ENCODE measurements around the gene MRPL51.

The MRPL51 gene

DNA sequence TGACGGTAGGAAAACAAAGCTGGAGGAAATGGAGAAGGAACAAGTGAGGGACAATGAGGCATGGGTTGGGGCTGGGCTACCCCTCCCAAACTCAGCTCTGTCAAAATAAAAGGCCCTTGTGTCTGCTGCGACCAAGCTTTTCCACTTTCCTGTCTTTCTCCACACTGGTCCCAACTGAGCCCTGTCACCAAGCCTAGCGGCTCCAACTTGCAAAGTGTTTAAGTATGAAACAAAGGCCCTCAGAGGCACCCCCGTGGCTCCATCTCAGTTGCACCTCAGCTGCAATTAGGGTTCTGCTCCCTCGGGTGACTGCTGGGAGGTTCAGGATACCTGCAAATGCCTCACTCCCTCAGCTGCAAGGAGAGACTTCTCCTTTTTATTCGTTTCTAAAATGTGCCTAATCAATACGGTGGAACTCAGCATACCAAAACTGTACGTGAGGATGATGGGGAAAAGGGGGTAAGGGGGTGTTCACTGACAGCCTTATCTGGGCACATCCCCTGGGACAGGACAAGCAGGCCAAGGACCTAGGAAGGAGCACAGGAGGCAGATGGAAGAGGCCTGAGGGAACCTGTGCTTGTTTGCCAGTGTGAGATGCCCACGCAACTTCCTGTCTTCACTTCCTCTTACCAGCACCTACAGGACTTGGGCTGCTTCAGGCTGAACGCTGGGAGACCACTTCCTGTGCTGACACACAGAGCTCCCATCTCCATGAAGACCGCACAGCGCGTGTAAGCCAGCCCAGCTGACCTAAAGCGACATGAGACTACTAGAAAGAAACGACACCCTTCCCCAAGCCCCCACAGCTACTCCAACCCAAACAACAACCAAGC, 31.4 kb downstream of the MRPL51 start:
- H3K27ac ChIP-seq: no peak overlapping the region
- no peak for TF ChIP-seq ZFX (IDR thresholded peaks at IDR 0.05)
- TF ChIP-seq, protein P1, sequence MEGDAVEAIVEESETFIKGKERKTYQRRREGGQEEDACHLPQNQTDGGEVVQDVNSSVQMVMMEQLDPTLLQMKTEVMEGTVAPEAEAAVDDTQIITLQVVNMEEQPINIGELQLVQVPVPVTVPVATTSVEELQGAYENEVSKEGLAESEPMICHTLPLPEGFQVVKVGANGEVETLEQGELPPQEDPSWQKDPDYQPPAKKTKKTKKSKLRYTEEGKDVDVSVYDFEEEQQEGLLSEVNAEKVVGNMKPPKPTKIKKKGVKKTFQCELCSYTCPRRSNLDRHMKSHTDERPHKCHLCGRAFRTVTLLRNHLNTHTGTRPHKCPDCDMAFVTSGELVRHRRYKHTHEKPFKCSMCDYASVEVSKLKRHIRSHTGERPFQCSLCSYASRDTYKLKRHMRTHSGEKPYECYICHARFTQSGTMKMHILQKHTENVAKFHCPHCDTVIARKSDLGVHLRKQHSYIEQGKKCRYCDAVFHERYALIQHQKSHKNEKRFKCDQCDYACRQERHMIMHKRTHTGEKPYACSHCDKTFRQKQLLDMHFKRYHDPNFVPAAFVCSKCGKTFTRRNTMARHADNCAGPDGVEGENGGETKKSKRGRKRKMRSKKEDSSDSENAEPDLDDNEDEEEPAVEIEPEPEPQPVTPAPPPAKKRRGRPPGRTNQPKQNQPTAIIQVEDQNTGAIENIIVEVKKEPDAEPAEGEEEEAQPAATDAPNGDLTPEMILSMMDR (conservative IDR thresholded peaks at IDR 0.05): no peak

DNA sequence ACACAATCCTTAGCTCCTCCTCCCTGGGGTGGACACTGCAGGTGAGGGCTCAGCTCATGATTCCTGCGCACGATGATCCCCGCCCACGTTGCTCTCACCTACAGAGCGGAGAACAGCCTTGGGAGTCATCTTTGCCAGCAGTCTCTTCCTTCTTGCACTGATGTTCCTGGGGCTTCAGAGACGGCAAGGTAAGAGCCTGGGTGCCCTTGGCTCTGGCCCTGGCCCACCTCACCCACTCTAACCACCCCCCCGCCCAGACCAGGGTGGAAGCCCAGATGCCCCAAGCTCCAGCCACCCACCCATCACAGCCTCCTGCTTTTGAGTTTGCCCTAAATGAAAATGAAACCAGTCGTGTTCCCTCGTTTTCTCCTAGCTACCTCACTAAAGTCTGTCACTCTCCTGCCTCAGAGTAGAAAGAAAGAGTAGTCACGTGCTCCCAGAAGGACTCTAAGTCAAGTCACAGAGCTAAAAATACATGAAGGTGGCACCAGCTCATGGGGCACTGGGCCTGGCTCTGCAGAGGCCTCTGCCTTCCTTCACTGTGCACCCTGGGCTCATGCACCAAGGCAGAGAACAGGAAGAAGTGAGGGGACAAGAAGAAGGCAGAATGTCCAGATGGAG, 32.2 kb downstream of the MRPL51 start:
- H3K27ac ChIP-seq: no peak overlapping the region
- no peak for TF ChIP-seq ZFX (IDR thresholded peaks at IDR 0.05)
- TF ChIP-seq, protein P1 (conservative IDR thresholded peaks at IDR 0.05): no peak

DNA sequence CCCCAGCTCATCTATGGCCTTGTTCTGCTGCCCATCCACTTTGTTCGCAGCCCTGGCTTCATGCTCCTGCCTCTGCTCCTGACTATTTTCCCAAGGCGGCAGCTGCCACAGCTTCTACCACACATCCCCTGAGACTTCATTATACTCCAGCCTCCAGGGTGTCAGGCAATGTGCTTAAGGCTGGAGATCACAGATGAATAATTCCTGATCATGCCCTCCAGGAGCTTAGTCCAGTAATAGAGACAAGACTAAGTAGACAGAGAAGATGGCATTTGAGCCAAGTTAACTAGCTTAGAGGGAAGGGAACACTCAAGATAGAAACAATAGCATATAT, 34.1 kb downstream of the MRPL51 start:
- no peak overlapping the region for H3K27ac ChIP-seq
- TF ChIP-seq ZFX (IDR thresholded peaks at IDR 0.05): no peak
- TF ChIP-seq, protein P1 (conservative IDR thresholded peaks at IDR 0.05): no peak

DNA sequence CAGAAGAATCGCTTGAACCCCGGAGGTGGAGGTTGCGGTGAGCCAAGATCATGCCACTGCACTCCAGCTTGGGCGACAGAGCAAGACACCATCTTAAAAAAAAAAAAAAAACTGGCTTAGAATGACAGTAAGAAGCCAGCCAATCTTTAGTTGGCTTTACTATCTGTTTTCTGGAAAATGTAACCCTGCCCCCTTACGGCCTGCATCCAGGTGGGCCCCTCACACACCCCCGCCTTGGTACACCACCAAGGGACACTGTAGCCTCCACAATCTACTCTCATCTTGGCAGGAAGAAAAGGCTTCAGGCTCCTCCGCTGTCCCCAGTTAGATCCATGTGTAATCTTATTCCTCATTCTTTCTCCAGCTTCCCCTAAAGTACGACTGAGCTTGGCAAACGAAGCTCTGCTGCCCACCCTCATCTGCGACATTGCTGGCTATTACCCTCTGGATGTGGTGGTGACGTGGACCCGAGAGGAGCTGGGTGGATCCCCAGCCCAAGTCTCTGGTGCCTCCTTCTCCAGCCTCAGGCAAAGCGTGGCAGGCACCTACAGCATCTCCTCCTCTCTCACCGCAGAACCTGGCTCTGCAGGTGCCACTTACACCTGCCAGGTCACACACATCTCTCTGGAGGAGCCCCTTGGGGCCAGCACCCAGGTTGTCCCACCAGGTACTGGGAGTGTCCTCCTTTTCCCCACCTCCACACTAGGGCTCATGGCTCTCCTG, 34.6 kb downstream of the MRPL51 start:
- H3K27ac ChIP-seq: no peak overlapping the region
- TF ChIP-seq, protein P1 (conservative IDR thresholded peaks at IDR 0.05): no peak
- no peak for TF ChIP-seq ZFX (IDR thresholded peaks at IDR 0.05)

DNA sequence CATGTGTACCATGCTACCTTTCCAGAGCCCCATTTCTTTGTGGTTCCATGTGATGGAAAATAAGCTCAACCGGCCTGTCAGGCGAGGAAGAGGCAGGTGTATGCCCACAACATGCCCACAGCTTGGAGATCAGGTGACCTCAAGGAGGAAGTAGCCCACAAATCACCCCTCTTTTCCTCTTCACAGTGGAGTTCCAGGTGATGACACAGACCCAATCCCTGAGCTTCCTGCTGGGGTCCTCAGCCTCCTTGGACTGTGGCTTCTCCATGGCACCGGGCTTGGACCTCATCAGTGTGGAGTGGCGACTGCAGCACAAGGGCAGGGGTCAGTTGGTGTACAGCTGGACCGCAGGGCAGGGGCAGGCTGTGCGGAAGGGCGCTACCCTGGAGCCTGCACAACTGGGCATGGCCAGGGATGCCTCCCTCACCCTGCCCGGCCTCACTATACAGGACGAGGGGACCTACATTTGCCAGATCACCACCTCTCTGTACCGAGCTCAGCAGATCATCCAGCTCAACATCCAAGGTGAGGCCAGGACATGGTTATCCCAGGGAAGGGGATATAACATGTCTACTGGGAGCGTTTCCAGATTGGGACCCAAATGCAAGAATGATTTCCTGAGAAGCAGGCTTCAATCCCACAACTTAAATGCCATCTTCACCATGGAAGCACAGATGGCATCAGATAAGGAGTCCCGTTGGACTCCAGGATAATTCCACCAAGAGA, 35.7 kb downstream of the MRPL51 start:
- TF ChIP-seq ZFX (IDR thresholded peaks at IDR 0.05): no peak
- TF ChIP-seq, protein P1 (conservative IDR thresholded peaks at IDR 0.05): no peak
- H3K27ac ChIP-seq: no peak overlapping the region

DNA sequence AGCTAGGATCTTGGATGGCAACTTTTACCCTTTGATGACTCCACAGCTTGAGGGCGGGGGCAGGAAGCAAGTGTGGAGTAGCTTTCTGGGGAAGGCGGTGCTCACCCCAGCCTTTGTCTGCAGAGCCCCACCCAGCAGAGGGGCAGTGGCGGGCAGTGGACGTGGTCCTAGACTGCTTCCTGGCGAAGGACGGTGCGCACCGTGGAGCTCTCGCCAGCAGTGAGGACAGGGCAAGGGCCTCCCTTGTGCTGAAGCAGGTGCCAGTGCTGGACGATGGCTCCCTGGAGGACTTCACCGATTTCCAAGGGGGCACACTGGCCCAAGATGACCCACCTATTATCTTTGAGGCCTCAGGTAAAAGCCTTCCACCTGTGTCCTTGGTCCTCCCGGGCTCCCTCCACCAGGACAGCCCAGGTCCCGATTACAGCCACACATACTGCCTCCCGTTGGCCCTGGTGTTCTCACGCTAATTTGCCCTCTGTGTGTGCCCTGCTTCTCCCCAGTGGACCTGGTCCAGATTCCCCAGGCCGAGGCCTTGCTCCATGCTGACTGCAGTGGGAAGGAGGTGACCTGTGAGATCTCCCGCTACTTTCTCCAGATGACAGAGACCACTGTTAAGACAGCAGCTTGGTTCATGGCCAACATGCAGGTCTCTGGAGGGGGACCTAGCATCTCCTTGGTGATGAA, 40.0 kb downstream of the MRPL51 start:
- no peak for TF ChIP-seq ZFX (IDR thresholded peaks at IDR 0.05)
- TF ChIP-seq, protein P1 (conservative IDR thresholded peaks at IDR 0.05): no peak
- peak overlapping the region; percentile 93 for H3K27ac ChIP-seq

All from C4-2B (cell line).